Epidermal melanocyte (primary cell): ENCODE measurements around the gene POLR2E.

Experiments used
- DNase-seq: peaks from one replicate; pipeline ENCODE4 v3.0.0; 2011; ENCODE audit warnings: low spot score; ENCODE audit not compliant: insufficient read length

POLR2E gene

DNA sequence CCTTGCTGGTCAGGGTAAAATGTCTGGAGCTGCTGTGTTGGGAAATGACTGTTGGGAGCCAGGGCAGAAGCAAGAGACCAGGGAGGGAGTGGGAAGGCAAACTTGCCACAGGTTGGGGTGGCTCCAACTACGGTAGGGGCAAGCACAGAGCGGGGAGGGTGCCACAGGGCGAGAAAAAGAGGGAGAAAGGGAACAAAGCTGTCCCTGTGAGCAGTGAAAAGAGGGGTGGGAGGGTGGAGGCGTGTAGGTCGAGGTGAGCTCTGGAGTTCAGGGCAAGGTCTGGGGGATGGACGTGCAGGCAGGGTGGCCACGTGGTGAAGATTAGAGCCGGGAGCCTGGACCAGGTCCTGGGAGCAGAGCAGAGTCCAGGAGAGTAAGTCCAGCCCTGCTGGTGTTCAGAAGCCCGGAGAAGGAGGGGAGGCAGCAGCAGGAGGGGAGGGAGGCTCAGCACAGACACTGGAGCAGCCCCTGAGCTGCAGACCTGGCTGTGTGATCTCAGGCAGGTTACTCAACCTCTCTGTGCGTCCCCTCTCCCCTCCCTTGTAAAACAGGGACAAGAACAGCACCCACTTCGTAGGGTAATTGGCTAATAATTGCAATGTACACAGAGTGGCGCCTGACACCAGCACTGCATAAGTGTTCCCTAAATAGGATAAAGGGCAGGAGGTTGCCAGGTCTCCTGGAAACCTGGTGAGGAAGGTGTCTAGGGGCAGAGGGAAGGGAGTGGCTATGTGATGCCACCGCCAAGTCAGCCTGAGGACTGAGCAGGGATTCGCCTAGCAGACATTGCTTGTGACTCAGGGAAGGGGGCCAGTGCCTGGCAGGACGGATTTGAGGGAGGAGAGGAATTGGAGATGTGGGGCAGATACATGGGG lies 3.2 kb upstream of the POLR2E start:
- no peak for DNase-seq

GRCh38 chr19:1097810-1098176 lies 2.6 kb upstream of the POLR2E start:
- DNase-seq: no peak

DNA sequence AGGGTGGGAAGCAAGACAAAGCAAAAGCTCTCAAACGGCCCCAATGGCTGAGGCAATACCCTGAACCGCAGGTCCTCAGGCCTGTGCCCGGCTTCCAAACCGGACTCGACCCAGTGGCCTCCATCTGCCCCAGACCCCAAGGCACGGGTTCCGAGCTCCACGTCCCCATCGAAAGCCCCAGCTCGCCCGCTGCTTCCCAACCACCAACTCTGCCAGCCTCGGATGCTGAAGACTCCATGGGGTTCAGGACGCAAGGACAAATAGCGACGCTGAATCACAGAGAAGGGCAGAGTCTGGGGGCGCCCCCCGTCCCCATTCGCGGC lies 559 bp downstream of the POLR2E start:
- no peak for DNase-seq

DNA sequence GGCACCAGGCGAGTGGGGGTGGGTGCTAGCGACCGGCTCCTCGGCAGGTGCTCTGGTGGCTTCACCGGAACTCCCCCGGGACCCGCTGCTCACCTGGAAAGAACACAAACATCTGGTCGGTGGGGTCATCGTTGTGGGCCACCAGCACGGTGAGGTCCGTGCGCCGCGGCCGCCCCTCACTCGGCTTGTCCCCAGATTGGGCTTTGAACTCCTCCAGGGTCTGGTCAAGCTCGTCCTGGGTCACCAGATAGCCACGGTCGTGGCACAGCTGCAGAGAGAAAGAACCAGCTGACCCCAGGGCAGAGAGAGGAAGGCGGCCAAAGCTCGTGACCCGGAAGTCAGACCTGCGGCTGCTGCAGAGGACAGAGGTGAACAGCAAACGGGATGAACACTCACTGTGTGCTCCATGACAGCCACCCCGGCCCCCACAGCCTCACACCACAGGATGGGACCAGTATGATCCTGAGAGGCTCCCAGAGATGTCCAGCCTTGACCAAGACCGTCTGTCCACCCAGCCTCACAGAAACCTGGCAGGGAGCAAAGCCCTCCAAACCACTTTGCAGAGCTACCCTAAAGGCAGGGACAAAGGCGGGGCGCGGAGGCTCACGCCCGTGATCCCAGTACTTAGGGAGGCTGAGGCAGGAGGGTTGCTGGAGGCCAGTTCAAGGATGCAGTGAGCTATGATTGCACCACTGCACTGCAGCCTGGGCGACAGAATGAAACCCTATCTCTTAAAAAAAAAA lies 1.2 kb downstream of the POLR2E start:
- DNase-seq: no peak

DNA sequence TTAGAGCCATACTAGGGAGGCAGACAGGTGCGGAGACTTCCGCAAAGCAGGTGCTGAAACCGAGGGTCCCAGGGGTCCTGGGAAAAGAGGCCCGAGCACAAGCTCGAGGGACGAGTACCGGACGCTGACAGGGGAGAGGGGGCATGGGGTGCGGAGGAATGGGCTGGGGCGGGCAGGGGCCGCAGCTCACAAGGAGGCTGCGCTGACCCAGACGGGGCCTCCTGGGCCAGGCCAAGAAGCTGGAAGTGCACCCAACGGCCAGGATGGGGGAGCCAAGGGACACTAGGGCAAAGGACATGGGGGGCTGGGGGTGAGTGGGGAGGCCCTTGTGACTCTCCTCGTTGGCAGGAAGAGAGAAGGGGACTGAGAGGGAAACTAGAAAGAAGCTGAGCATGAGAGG lies 1.8 kb downstream of the POLR2E start:
- DNase-seq: no peak

- DNase-seq: no peak
Observed at GRCh38 chr19:1091544-1092175, 3.5 kb downstream of the POLR2E start.

DNA sequence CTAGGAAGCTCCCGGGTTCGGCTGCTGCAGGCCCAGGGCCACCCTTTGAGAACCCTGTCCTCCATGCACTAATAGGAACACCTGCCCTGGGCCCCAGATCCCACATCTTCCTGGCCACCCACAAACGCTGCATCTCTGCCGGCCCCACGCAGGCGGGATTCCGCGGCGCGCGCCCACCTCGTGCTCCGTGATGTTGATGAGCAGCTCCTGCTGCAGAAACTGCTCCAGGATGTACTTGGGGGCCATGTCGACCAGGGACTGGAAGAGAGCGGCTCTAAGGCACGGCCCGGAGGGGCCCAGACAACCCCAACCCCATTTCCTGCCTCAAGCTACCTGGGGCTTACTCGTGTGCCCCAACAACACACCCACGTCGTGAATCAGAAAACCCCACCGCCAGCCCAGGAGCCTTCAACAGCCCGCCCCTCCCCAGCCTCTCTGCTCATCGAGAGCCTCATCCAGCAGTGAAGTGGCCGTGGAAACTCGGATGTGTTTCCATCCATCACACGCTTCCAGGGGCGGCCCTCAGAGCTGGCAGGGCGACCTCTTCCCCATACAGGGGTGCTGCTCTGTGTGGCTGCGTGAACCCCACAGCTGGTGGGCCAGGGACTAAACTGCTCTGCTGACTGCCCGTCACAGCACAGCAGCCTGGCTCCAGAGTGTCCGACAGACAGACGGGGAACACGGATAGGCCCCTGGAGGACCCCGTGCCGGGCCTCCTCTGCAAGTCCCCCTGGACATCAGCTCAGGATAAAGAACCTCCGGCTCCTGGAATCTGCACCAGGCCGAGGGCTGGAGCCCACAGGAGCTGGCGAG lies 4.2 kb downstream of the POLR2E start:
- DNase-seq: no peak

- DNase-seq: no peak
Observed at GRCh38 chr19:1089891-1090290, 5.3 kb downstream of the POLR2E start.

DNA sequence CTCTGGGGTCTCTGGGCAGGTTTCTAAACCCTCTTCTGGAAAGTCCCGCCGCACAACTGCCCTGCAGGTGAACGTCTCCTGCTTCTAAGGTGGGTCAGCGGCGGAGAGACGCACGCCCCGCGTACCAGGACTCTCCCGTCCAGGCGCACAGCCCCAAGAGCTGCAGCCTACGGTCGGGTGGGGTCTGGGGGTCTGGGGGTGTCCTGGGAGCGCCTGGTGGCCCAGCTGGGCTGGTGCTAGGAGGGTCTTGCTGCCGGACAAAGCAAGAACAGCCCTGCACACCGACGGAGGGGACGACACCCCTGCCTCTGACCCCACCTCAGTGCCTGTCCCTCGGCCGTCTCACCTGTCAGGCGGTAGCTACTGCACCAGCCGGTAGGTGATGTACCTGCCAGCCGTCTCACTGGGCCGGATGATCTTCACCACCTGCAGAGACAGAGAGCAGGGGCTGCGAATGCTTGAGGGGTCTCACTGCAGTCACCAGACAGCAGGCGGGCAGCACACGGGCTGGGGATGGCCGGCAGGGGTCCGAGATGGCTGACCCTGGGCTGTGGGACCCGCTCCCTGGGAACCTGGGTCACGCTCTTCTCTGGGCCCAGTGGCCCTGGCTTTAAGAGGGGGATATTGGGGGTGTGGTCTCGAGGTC lies 5.9 kb downstream of the POLR2E start:
- DNase-seq: no peak

- no peak for DNase-seq
Observed at GRCh38 chr19:1088416-1089010, 6.7 kb downstream of the POLR2E start.

- no peak for DNase-seq
Observed at GRCh38 chr19:1087813-1088415, 7.3 kb downstream of the POLR2E start.

GRCh38 chr19:1086613-1087012 lies 8.6 kb downstream of the POLR2E start:
- DNase-seq: no peak

GRCh38 chr19:1085676-1086442 lies 9.3 kb downstream of the POLR2E start:
- DNase-seq: no peak

GRCh38 chr19:1085053-1085658 lies 10.0 kb downstream of the POLR2E start:
- no peak for DNase-seq

DNA sequence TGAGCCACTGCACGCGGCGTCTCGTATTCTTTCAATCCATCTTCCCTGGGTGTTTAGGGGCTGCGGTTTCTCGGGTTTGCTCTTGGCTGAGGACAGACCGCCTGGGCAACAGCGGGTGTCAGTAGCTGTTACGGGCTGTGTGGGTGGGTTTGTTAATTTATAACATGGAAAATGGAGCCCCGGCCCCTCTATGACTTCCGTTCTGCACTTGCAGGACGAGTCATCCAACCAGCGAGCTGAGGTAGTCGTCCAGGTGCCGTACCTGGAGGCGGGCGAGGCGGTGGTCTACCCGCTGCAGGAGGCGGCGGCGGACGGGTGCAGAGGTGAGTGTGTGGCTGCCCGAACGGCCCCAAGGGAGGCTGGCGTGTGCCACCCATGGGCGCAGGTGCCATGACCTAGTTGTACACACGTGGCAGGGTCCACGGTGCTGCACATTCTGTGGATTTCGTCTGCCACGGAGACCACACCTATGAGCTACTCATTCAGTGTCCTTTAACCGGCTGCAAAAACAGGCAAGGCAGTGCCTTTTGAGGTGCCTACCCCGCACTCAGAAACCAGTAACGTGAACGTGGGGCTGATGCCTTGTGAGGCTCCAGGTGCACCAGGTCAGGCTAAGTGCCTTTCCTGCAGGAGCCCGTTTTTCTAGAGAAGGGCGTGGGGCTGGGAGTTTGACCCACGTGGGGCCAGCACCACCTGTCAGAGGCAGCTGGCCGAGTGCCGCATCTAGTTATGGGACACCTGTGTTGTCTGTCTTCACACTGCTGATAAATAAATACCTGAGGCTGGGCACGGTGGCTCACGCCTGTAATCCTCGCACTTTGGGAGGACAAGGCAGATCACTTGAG lies 10.9 kb downstream of the POLR2E start:
- no peak for DNase-seq

GRCh38 chr19:1082928-1083816 lies 12.0 kb downstream of the POLR2E start:
- DNase-seq: no peak
